ENCODE measurements around the gene DNAJC4.
A peak's percentile ranks its signal among the peaks of the same experiment; 100 is the strongest.

Gene DNAJC4

GRCh38 chr11:64230171-64230984 is at the start of gene DNAJC4:
TSS of gene DNAJC4 (plus strand) at chr11:64230548. CDS start at chr11:64230855, 307 bp downstream.
- peak; percentile 78 for DNase-seq (ENCODE audit: low read depth)

- DNase-seq (ENCODE audit: low read depth), result no peak
These were observed 49.5 kb upstream of the DNAJC4 start for GRCh38 chr11:64180891-64181290.

GRCh38 chr11:64181506-64182411 is 48.6 kb upstream of the DNAJC4 start:
- DNase-seq (ENCODE audit: low read depth), result no peak

GRCh38 chr11:64183890-64184289 is 46.5 kb upstream of the DNAJC4 start:
- no peak for DNase-seq (ENCODE audit: low read depth)

DNA sequence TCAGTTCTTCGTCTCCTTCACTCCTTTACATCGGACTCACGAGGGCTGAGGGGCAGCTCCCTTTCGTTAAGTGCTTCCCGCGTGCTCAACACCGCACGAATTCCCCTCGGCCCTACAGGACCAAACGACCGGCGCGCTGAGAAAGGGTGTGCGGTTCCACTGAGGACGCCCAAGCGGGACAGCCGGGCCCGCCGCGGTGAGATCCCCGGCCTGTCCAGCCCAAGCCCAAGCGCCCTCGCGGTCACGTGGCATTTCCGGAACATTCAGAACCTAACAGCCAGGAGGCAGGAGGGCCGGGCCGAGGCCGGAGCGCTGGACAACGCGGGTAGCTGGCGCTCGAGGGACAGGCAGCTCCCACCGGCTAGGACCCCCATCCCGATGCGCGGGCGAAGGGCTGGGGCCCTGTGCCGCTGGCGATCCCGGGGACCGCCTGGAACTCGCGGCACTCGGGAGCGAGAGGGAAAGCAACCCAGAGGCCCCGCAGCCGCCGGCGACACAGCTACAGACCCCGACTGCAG is 45.1 kb upstream of the DNAJC4 start:
- no peak for DNase-seq (ENCODE audit: low read depth)

GRCh38 chr11:64185693-64186491 is 44.5 kb upstream of the DNAJC4 start, which contains the start of gene STIP1:
TSS of gene STIP1 (plus strand) at chr11:64186171. CDS start at chr11:64186262, 91 bp downstream.
- peak; percentile 97 for DNase-seq (ENCODE audit: low read depth)

DNA sequence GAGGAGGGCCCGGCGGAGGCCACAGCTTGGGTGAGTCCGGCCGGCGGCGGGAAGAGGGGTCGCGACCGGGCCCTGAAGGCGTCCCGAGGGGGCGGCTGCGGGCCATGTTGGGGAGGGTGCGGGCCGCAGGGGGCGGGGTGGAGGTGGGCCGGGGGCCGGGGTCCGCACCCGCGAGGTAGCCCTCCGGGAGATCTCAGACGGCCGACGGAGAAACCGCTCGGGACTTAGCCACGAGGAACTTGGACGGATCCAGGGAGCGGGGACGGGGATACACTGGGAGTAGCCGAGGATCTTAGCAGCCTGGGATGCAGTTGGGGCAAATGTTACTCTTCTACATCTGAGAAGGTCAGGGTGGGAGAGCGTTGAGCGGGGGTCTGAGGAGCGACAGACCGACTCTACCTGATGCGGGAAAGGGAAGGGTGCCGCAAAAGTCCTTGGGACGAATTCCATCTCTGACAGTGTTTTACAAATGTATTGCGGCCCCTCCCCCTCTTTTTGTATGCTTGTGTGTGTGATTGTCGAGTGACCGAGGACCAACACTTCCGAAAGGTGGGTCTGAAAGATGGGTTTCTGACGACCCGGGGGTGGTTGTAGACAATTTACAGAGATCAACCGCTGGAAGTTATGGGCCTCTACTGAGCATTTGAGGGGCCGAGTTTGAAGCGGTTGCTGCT is 43.7 kb upstream of the DNAJC4 start:
- DNase-seq (ENCODE audit: low read depth), result no peak

- DNase-seq (ENCODE audit: low read depth), result no peak
These were observed 37.9 kb upstream of the DNAJC4 start for GRCh38 chr11:64192434-64192833.

- no peak for DNase-seq (ENCODE audit: low read depth)
These were observed 33.7 kb upstream of the DNAJC4 start for GRCh38 chr11:64196626-64197025.

DNA sequence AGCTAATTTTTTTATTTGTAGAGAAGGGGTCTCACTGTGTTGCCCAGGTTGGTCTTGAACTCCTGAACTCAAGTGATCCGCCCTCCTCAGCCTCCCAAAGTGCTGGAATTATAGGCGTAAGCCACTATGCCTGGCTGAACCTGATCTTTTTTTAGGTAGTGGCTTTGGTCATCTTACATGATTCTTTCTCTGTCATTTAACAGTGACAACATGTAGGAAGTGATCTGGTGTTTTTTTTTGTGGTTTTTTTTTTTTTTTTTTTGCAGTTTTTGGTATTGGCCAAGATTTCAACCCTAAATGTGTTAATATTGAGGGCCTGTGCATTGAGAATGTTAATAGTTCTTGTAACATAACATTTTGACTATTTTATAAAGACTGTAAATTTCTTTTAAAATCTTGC is 31.8 kb upstream of the DNAJC4 start:
- no peak for DNase-seq (ENCODE audit: low read depth)

- no peak for DNase-seq (ENCODE audit: low read depth)
These were observed 28.8 kb upstream of the DNAJC4 start for GRCh38 chr11:64201543-64201942.

DNA sequence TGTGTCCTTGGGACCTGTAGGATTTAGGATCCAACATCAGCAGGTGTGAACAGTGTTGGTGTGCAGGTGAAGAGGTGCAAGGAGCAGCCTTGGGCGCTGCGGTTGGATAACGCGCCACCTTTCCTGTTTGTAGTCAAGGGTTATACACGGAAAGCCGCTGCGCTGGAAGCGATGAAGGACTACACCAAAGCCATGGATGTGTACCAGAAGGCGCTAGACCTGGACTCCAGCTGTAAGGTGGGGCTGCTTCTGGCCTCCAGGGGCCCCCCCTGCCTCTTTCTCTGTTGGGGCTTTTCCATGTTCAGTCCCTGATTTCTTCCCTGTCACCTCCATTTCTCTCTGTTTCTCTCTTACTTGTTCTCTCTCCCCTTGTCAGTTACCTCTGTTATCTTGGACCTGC is 27.4 kb upstream of the DNAJC4 start:
- DNase-seq (ENCODE audit: low read depth), result no peak

- no peak for DNase-seq (ENCODE audit: low read depth)
These were observed 26.8 kb upstream of the DNAJC4 start for GRCh38 chr11:64203421-64204079.

DNA sequence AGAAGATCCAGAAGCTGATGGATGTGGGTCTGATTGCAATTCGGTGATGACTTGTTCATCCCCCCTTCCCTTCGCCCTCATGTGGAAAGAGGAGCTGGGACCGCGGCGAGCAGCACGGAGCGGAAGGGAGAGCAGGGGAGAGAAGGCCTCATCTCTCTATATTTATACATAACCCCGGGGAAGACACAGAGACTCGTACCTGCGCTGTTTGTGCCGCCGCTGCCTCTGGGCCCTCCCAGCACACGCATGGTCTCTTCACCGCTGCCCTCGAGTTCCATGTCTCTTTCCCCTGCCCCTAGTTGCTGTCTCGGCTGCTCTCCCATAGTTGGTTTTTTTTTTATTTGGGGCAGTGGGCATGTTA is 26.3 kb upstream of the DNAJC4 start:
- no peak for DNase-seq (ENCODE audit: low read depth)

GRCh38 chr11:64204464-64204989 is 25.8 kb upstream of the DNAJC4 start:
- DNase-seq (ENCODE audit: low read depth), result peak; percentile 71

DNA sequence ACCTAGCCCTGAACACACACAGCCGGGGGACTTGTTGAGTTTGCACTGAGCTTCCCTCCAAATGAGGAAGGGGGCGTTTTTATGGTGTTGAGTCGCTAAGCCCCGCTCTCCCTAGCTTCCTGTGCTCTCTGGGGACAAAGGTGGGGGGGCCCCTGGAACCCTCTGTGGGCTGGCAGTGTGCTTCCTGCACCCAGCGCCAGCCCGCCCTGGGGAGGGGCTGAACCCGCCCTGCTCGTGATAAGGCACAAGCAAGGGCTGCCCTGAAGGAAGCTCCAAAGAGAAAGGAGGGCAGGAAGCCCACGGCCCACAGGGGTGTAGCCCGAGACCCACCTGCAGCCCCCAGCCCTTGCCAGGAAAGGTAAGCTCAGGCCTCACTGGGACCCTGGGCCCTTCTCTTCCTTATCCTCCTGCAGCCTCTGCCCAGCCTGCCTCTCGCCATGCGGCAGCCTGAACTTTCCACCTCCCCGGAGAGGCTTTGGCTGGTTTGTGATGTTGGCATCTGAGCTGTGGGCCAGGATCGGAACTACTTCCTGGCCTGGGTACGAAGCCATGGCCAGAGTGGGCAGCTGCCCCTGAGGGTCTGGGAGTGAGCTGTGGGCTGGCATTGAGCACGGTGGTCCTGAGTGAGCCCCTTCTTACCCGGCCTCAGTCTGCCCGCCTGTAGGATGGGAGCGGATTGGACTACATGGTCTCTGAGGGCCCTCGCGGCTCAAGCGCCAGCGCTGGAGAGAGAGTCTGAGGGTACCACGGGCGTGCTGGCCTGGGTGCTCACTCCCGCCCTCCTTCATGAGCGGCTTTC is 23.7 kb upstream of the DNAJC4 start, which contains the start of gene FERMT3:
TSS of gene FERMT3 (plus strand) at position 265 of the 799 bp plus-strand sequence. CDS start 644 bp downstream, outside the sequence.
- DNase-seq (ENCODE audit: low read depth), result peak; percentile 62

GRCh38 chr11:64207256-64208085 is 22.9 kb upstream of the DNAJC4 start:
- DNase-seq (ENCODE audit: low read depth), result peak; percentile 63

- no peak for DNase-seq (ENCODE audit: low read depth)
These were observed 22.1 kb upstream of the DNAJC4 start for GRCh38 chr11:64208086-64208795.
